ENCODE measurements around the gene NPHP4. TPM values are rescaled to one million over a fixed set of nuclear protein-coding genes. Genes with fewer than 3 reads are reported as not detected.

NPHP4 gene
- total and polyA plus RNA-seq, 9 of the 15 experiments (the other 6 are each of a cell fraction or from before 2014, with no cell fraction given): 0.52 to 26.2 (median 6.7) TPM

DNA sequence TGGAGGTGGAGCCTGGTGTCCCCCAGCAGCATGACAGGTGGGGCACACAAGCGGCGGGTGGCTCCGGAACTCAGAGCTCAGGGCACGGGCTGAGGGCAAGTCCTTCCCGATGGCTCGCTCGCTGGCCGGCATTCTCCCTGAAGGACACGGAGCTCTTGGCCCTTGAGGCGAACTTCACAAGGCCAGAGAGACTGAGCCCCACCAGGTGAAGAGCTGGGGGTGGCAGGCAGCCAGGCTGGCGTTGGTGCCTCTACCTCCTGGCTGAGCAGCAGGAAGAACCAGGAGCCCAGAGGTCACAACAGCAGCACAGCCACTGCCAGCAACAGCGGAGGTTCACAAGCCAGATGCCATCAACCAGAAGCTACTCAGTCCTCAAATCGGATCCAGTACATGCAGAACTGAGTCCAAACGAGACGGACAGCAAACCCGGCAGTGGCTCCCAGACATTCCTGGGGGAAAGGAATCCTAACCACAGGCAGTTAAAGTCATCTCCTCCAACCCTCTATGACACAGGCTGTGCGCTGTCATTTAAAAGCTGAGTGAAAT, 54.1 kb downstream of the NPHP4 start:
- POLR2A ChIA-PET: interaction anchor here (1.0 to 2.0 kb wide), 3 partner anchors 11 to 20 kb away, joined by 3 to 12 read pairs (median 3); no protein-coding TSS in a partner anchor
- no peak overlapping the region for H3K27ac ChIP-seq (ENCODE audit: extremely low read depth, low read depth, low read length)
- WGBS (ENCODE audit: insufficient coverage, low coverage, missing lambda C conversion rate): 90% methylated on average over 17 of the region's 17 CpGs
- ATAC-seq: no peak
- H4K20me1 ChIP-seq (replicated peaks; ENCODE audit: control insufficient read depth, insufficient read depth, low read length): no peaks in the 10 kb centered on the region
- H3K9ac ChIP-seq (ENCODE audit: insufficient read depth in 1 of 2, low read depth in 2 of 2, low read length in 2 of 2): 0 out of 4 replicates have a peak overlapping the region, but pooled peaks of 1 of the 2 experiments have one; percentile 40
- in situ Hi-C loops (cut with MboI): no loop called here
- no peaks in the 10 kb centered on the region for H3K79me2 ChIP-seq (ENCODE audit: control insufficient read depth, insufficient read depth, low read length)
- no peaks in the 10 kb centered on the region for H3K27me3 ChIP-seq (ENCODE audit: control insufficient read depth in 2 of 2, insufficient read depth in 2 of 2, low read length in 2 of 2)
- DNase-seq (ENCODE audit: extremely low read depth in 1 of 4, low spot score in 3 of 4): no peak
- TF ChIP-seq, protein P1, sequence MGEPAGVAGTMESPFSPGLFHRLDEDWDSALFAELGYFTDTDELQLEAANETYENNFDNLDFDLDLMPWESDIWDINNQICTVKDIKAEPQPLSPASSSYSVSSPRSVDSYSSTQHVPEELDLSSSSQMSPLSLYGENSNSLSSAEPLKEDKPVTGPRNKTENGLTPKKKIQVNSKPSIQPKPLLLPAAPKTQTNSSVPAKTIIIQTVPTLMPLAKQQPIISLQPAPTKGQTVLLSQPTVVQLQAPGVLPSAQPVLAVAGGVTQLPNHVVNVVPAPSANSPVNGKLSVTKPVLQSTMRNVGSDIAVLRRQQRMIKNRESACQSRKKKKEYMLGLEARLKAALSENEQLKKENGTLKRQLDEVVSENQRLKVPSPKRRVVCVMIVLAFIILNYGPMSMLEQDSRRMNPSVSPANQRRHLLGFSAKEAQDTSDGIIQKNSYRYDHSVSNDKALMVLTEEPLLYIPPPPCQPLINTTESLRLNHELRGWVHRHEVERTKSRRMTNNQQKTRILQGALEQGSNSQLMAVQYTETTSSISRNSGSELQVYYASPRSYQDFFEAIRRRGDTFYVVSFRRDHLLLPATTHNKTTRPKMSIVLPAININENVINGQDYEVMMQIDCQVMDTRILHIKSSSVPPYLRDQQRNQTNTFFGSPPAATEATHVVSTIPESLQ (CRISPR knock-in tag; IDR thresholded peaks at IDR 0.05): no peak
- no peak for TF ChIP-seq NBN (IDR thresholded peaks at IDR 0.05; ENCODE audit: low read depth)
- no peak for TF ChIP-seq STAT5A (IDR thresholded peaks at IDR 0.05; ENCODE audit: borderline replicate concordance, low read length)
- no peak for TF ChIP-seq FOXP1 (CRISPR knock-in tag; IDR thresholded peaks at IDR 0.05)
- no peak for TF ChIP-seq KLF16 (IDR thresholded peaks at IDR 0.05)
- TF ChIP-seq EHMT2 (IDR thresholded peaks at IDR 0.05): no peak
- TF ChIP-seq, protein P2, sequence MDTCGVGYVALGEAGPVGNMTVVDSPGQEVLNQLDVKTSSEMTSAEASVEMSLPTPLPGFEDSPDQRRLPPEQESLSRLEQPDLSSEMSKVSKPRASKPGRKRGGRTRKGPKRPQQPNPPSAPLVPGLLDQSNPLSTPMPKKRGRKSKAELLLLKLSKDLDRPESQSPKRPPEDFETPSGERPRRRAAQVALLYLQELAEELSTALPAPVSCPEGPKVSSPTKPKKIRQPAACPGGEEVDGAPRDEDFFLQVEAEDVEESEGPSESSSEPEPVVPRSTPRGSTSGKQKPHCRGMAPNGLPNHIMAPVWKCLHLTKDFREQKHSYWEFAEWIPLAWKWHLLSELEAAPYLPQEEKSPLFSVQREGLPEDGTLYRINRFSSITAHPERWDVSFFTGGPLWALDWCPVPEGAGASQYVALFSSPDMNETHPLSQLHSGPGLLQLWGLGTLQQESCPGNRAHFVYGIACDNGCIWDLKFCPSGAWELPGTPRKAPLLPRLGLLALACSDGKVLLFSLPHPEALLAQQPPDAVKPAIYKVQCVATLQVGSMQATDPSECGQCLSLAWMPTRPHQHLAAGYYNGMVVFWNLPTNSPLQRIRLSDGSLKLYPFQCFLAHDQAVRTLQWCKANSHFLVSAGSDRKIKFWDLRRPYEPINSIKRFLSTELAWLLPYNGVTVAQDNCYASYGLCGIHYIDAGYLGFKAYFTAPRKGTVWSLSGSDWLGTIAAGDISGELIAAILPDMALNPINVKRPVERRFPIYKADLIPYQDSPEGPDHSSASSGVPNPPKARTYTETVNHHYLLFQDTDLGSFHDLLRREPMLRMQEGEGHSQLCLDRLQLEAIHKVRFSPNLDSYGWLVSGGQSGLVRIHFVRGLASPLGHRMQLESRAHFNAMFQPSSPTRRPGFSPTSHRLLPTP (IDR thresholded peaks at IDR 0.05; ENCODE audit: borderline replicate concordance, extremely low read depth, insufficient read length): no peak
- no peak for TF ChIP-seq FUS (optimal IDR thresholded peaks at IDR 0.05; ENCODE audit: low read depth, low read length)
- TF ChIP-seq HDAC8 (tag; IDR thresholded peaks at IDR 0.05): no peak
- TF ChIP-seq, protein P3, sequence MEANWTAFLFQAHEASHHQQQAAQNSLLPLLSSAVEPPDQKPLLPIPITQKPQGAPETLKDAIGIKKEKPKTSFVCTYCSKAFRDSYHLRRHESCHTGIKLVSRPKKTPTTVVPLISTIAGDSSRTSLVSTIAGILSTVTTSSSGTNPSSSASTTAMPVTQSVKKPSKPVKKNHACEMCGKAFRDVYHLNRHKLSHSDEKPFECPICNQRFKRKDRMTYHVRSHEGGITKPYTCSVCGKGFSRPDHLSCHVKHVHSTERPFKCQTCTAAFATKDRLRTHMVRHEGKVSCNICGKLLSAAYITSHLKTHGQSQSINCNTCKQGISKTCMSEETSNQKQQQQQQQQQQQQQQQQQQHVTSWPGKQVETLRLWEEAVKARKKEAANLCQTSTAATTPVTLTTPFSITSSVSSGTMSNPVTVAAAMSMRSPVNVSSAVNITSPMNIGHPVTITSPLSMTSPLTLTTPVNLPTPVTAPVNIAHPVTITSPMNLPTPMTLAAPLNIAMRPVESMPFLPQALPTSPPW (CRISPR knock-in tag; IDR thresholded peaks at IDR 0.05): no peak
- no peak for TF ChIP-seq CCAR2 (IDR thresholded peaks at IDR 0.05; ENCODE audit: low read depth, low read length)
- no peak for TF ChIP-seq ZNF586 (CRISPR knock-in tag; conservative IDR thresholded peaks at IDR 0.05)
- no peak for TF ChIP-seq KLF10 (CRISPR knock-in tag; IDR thresholded peaks at IDR 0.05)
- no peak for TF ChIP-seq POLR2AphosphoS5 (IDR thresholded peaks at IDR 0.05; ENCODE audit: control insufficient read depth, insufficient read depth, low read depth, low read length)
- TF ChIP-seq HCFC1 (IDR thresholded peaks at IDR 0.05; ENCODE audit: low read depth, low read length): no peak
- no peak for TF ChIP-seq SUPT5H (IDR thresholded peaks at IDR 0.05)
- TF ChIP-seq SAFB2 (IDR thresholded peaks at IDR 0.05; ENCODE audit: borderline replicate concordance, low read depth, low read length, severe bottlenecking): no peak
- TF ChIP-seq POU5F1 (IDR thresholded peaks at IDR 0.05; ENCODE audit: borderline replicate concordance, low read depth, low read length, partially characterized antibody): no peak
- CTCF ChIA-PET (ENCODE audit: low intra/inter-chr PET ratio): no interaction called here
- no peak overlapping the region for H2AFZ ChIP-seq (ENCODE audit: low read depth, low read length)
- FAIRE-seq: no peak
- no peaks in the 10 kb centered on the region for H3K9me3 ChIP-seq (replicated peaks; ENCODE audit: control insufficient read depth, insufficient read depth, low read depth, low read length)
- no peaks in the 10 kb centered on the region for H3K9me1 ChIP-seq (ENCODE audit: control insufficient read depth, insufficient read depth, low read length)
- intact Hi-C loops (cut with micrococcal nuclease): no loop called here
- peaks cover 9% of the 10 kb centered on the region; the same call in 2 of the 3 replicates for H3K36me3 ChIP-seq (ENCODE audit: control insufficient read depth, insufficient read depth, low read length)
- H3K4me3 ChIP-seq: no peak overlapping the region
- BruUV-seq (replicated peaks): no TSS peak
- H3K4me2 ChIP-seq (ENCODE audit: insufficient read depth, low read length): no peak overlapping the region
- H3K4me1 ChIP-seq (replicated peaks in 1 of 2; ENCODE audit: control insufficient read depth in 2 of 2, insufficient read depth in 2 of 2, low read length in 2 of 2): peaks cover 0 to 18% of the 10 kb centered on the region in 2 experiments; a peak in 2 of 5 replicates
